Calu3 (cell line): ENCODE results near the gene KIF16B. TPM values are rescaled to one million over a fixed set of nuclear protein-coding genes. Genes with fewer than 3 reads are reported as not detected.

Experiments
- BruUV-seq: library from RNA; stranded (reverse); fragments of 400-500 nt; replicated peaks from 2 replicates; lab custom pipeline; 2021; lab: Mats Ljungman, UMichigan
- CTCF ChIA-PET: fragments of 300-600 bp; sonication (Branson Sonifier 250); formaldehyde crosslinking; loops from one replicate; lab custom pipeline; 2022; ENCODE audit warnings: antibody characterized with exemption; lab: Charles Lee
- DNase-seq: peaks from one replicate; pipeline ENCODE4 v3.0.0; 2022
- H3K27ac Mint-ChIP-seq: one replicate; pipeline ENCODE4 v1.8.0; 2022; ENCODE audit warnings: mixed read lengths; ENCODE audit not compliant: unreplicated experiment
- H3K27me3 Mint-ChIP-seq: one replicate; pipeline ENCODE4 v1.8.0; 2022; ENCODE audit warnings: mixed read lengths; ENCODE audit not compliant: unreplicated experiment
- H3K36me3 Mint-ChIP-seq: one replicate; pipeline ENCODE4 v1.8.0; 2022; ENCODE audit warnings: mild to moderate bottlenecking, moderate library complexity, mixed read lengths; ENCODE audit not compliant: insufficient read depth, unreplicated experiment
- H3K4me1 Mint-ChIP-seq: one replicate; pipeline ENCODE4 v1.8.0; 2022; ENCODE audit warnings: mild to moderate bottlenecking, low read depth, mixed read lengths; ENCODE audit not compliant: unreplicated experiment
- H3K4me3 Mint-ChIP-seq: one replicate; pipeline ENCODE4 v1.8.0; 2022; ENCODE audit warnings: mild to moderate bottlenecking, low read depth, moderate library complexity, mixed read lengths; ENCODE audit not compliant: unreplicated experiment
- H3K9me3 Mint-ChIP-seq: one replicate; pipeline ENCODE4 v1.8.0; 2022; ENCODE audit warnings: low read depth, mixed read lengths; ENCODE audit not compliant: unreplicated experiment
- CTCF ChIP-seq: fragments of 200-600 bp; IDR thresholded peaks from one replicate; pipeline ENCODE4 v1.8.0; 2022; ENCODE audit warnings: antibody characterized with exemption; ENCODE audit not compliant: unreplicated experiment
- intact Hi-C: fragments of 100-400 bp; cut with micrococcal nuclease; formaldehyde crosslinking; loops from one replicate; pipeline ENCODE4 v1.10.0; 2022; ENCODE audit not compliant: unreplicated experiment
- total RNA-seq: library from RNA; stranded (reverse); gene quantifications from 2 replicates; pipeline ENCODE4 v1.2.3, GENCODE V29; 2022

KIF16B gene
- total RNA-seq, 1 experiment from 2014 or later = 4.3 TPM

- intact Hi-C loops = loop anchor here (10.0 kb wide), 1 partner anchor 977 kb away; no protein-coding TSS in a partner anchor
- CTCF ChIA-PET = no interaction called here
- Mint-ChIP-seq H3K27me3 (no peaks in the 10 kb centered on the region), H3K4me1 (peaks cover 14% of the 10 kb centered on the region), H3K4me3 (no peak overlapping the region), H3K27ac (no peak overlapping the region), H3K36me3 (no peaks in the 10 kb centered on the region), H3K9me3 (no peaks in the 10 kb centered on the region)
- DNase-seq = no peak
- TF ChIP-seq CTCF = no peak
- BruUV-seq = no TSS peak
Measured at GRCh38 chr20:16472045-16472872, 101.0 kb downstream of the KIF16B start.

GRCh38 chr20:16469395-16469905 is 103.8 kb downstream of the KIF16B start:
- Mint-ChIP-seq H3K27ac (no peak overlapping the region), H3K4me3 (no peak overlapping the region), H3K27me3 (no peaks in the 10 kb centered on the region), H3K9me3 (no peaks in the 10 kb centered on the region), H3K4me1 (peaks cover 14% of the 10 kb centered on the region), H3K36me3 (no peaks in the 10 kb centered on the region)
- no peak for DNase-seq
- CTCF ChIA-PET = no interaction called here
- BruUV-seq = no TSS peak
- no peak for TF ChIP-seq CTCF
- intact Hi-C loops = no loop called here

- CTCF ChIA-PET = no interaction called here
- no peak for DNase-seq
- Mint-ChIP-seq H3K9me3 (no peaks in the 10 kb centered on the region), H3K27ac (no peak overlapping the region), H3K27me3 (no peaks in the 10 kb centered on the region), H3K36me3 (no peaks in the 10 kb centered on the region), H3K4me1 (no peaks in the 10 kb centered on the region), H3K4me3 (no peak overlapping the region)
- intact Hi-C loops = no loop called here
- BruUV-seq = no TSS peak
- TF ChIP-seq CTCF = no peak
Measured at GRCh38 chr20:16462711-16463110, 110.5 kb downstream of the KIF16B start.

GRCh38 chr20:16459019-16459700 is 114.1 kb downstream of the KIF16B start:
- H3K4me3 Mint-ChIP-seq = no peak overlapping the region
- H3K9me3 Mint-ChIP-seq = no peaks in the 10 kb centered on the region
- TF ChIP-seq CTCF = no peak
- intact Hi-C loops = no loop called here
- no peaks in the 10 kb centered on the region for H3K27me3 Mint-ChIP-seq
- H3K36me3 Mint-ChIP-seq = no peaks in the 10 kb centered on the region
- no peak for DNase-seq
- no TSS peak for BruUV-seq
- no peak overlapping the region for H3K27ac Mint-ChIP-seq
- no peaks in the 10 kb centered on the region for H3K4me1 Mint-ChIP-seq
- CTCF ChIA-PET = no interaction called here
